GM18520 (cell line): ENCODE results near the gene GRM4.
"Not testable (repeated sequence)": the region's sequence is repeated elsewhere in the genome, so short reads cannot be mapped to it uniquely, and the experiment has no call there.

Source experiments
- ATAC-seq: cut with Tn5 transposase; IDR thresholded peaks from one replicate; pipeline ENCODE4 v1.9.1; 2021; ENCODE audit not compliant: unreplicated experiment

Gene GRM4

DNA sequence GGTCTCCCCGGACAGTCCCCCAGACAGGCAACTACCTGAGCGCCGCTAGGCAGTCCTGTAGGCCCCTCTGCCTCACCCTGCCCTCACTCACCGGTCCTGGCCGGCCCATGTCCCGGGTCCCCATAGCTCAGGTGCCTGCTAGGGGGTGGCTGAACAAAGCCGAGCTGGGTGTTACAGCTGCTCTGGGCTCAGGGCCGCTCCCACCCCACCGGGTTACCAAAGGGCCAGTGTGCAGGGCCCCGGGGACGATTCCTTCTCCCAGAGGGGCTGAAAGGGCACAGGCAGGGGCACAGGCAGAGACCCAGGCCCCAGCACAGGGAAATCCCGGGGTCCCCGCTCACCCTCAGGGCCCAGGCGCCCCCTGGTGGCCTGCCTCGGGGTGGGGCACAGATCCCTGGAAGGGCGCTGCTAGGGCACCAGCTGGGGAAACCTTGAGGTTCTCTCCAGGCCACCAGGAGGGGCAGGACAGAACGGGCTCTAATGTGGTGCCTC, 118.4 kb downstream of the GRM4 start:
- no peak for ATAC-seq

DNA sequence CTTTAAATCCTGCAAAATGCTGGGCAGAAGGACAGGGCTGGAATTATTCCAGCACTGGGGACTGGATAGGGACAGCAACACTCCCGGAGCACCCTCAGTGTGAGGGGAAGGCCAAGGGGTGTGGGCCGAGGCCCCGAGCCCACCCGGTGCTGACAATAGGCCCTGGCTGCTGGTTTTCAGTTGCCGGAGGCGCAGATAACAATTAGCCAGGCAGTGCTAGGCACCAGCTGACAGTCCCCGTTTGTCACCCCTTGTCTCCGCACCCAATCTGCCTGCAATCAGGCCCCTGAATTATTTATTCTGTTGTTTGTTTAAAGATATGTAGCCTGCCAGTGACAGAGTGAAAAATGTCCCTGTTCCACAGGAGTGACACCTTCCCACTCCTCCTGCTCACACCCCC, 120.0 kb downstream of the GRM4 start:
- ATAC-seq, result no peak

DNA sequence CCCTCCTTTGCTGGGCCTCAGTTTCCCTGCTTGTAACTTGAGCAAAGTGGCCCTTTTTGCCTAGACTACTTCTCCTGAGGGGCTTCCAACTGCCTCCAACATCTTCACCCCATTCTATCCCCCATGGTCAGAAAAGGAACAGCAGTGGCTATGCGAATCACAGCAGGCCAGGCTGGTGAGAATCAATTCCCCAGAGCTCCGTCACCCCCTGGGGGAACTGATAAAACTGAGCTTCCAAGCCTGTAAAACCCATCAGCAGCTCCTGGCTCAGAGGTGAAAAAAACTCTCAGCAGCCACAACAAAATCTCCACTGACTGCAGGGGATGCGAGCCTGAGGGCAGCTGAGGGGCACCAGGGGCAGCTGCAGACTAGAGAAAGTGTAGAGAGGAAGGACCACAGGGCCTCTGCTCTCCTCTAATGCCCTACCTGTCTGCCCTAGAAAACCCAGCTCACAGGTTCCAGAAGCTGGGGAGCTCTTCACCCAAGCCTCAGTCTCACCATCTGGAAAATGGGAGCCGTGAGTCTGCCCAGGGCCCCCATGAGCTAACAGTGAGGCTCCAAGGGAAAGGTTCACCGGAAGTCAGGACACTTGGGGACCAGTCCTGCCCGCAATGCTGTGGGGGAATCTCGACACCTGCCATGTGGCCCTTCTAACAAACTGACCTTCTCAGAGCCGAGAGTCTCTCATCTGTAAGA, 120.6 kb downstream of the GRM4 start:
- ATAC-seq, result no peak

DNA sequence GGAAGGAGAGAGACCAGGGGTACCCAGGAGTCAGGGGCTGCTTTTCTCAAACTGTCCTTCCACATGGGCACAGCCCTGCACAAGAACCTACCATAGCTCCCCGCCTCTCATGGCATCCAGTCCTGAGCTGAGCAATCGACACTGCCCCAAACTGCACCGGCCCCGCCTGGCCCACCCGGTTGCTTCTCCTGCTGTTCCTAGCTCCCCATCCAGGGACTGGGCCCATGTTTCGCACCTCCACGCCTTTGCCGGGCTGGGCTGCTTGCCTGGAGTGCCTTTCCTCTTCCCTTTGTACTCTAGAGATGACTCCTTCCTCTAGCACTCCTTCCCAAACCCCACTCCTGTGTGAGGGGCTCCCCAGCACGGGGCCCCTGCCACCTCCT, 123.0 kb downstream of the GRM4 start:
- ATAC-seq, result no peak

DNA sequence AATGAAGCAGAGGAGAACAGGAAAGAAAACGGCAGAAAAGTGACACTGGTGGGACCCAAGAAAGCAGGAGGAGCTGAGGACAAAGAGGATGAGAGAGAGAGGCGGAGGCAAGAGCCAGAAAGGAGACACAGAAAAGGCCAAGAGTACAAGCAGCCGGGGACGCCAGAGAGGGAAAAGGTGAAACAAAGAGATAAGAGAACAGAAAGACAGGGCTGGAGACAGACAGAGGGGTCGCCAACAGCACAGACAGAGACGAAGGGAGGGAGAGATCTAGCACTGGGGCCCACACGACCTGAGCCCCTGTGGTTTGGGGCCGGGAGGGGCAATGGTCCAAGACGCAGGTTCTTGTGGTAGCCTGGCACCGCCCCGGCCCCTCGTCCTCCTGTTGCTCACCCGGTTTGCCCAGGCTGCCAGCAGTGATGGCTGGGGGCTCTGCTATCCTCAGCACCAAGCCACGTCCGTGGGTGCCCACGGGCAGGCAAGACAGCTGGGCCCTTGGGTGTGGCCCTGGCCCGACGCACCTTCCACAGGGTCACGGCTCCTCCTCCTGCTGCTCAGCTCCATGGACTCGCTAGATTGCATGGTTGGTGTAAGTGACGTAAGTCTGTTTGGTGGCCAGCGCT, 123.5 kb downstream of the GRM4 start:
- ATAC-seq, result no peak

DNA sequence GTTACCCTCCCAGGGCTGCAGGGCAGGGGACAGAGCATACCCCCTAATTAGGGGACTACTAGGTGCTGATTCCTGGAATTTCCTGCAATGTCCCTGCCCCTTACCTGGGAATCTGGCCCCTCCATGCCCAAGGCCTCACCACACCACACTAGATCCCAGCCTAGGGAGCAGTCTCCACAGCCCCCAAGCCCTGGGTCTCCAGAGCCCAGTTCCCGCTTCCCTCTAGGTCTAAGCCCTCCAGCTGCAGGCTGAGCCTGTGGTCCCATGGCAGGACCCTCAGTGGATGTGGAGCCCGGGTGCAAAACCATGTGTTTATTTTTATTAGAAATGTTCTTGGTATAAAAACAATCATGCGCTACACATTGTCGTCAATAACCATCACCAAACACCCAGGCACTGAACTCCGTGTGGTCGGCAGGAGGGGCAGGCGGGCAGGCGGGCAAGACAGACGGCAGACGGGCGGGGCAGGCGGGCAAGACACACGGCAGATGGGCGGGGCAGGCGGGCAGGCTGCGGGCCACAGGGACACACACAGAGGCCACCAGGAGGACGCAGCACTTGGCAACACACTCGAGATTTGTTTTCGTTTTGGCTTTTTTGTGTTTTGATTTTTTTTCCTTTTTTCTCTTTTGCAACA, 124.2 kb downstream of the GRM4 start:
- ATAC-seq, result no peak

DNA sequence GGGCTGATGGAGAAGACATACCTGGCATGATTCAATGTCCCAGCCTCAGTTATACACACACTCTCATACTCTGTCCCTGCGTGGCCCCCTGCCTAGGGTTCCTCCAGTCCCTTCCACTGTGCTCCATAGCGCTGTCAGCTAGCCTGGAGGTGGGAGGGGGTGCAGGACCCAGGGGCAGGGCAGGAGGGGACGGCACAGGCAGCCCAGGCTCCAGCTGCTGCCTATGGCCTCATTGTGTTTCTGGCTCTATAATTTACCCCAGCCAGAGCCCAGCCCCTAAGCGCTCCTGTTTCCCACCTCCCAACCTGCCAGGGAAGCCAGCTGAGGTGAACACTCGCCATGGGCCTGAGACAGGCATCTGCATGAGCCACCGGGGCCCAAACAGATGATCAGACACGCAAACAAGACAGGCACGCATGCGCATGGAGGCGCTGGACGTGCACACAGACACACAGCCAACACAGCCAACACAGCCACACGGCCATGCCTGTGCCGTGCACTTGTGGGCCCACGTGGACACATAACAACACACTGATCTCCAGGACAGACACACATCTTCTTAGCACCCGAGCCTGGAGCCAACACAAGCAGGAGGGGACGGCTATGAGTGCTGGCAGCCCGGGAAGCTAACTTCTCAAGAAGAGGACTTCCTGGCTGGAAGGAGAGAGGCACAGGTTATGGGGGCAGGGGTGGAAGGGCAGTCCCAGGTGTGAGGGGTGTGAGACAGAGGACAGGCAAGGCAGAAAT, 124.9 kb downstream of the GRM4 start:
- ATAC-seq, result no peak

DNA sequence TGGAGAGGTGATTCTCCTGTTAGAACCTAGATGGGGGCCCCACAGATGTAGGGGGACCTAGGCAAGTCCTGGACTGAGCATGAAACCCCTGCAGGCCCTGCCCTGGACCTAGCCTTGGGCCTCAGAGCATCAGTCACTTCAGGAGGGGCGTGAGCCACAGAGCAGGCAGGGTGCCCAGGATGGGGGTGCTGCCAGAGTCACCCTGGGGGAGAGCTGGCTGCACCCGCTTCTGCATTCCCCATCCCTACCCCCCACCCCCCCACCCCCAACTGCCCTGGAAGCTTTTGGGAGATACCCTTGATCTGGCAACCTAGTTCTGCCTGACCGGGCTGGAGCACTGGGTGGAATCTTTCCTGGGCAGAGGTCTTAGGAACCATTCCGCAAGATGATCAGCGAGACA, 125.6 kb downstream of the GRM4 start:
- ATAC-seq, result no peak

DNA sequence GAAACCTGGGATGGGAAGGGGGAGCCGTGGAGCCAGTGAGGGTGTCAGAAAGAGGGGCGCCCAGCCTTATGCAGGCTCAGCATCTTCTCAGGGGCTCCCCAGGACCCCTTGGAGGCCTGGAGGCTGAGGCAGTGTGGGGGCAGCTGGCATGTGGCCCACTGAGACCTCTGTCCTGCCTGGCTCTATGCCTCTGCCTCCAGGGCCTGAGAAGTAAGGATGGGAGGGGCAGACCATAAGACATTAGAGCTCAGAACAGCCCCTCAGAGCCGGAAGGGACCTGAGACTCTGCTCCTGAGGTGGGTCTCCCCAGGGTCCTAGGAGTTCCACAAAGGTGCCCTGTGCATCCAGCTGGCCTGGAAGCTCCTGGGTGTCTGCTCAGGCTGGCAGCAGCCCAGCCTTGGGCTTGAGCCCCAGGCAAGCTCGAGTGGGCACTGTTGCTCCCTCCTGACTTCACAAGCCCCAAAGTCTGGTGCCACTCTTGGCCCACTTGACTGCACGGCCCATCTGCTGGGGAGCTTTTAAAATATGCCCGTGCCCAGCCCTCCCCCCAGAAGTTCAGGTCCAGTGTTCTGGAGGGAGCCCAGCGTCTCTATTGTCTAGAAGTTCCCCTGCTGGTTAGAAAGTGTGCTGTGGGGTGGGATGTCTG, 126.8 kb downstream of the GRM4 start:
- ATAC-seq, result no peak

DNA sequence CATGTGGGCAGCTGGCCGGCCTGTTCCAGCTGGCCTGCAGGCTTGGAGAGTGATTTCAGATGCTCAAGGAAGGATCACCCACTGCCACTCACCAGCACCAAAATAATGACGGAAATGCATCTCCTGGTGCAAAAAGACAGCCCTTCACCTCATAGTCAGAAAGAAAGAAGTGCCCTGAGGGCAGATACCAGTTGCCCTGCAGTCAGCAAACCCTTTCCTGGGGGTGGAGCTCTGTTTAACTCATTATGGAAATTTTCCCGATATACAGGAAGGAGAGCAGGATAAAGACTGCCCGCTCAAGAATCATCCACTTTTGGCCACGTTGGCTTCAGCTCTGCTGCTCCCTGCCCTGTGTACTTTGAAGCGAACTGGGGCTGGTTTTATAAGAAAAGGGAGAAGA, 127.9 kb downstream of the GRM4 start:
- no peak for ATAC-seq

DNA sequence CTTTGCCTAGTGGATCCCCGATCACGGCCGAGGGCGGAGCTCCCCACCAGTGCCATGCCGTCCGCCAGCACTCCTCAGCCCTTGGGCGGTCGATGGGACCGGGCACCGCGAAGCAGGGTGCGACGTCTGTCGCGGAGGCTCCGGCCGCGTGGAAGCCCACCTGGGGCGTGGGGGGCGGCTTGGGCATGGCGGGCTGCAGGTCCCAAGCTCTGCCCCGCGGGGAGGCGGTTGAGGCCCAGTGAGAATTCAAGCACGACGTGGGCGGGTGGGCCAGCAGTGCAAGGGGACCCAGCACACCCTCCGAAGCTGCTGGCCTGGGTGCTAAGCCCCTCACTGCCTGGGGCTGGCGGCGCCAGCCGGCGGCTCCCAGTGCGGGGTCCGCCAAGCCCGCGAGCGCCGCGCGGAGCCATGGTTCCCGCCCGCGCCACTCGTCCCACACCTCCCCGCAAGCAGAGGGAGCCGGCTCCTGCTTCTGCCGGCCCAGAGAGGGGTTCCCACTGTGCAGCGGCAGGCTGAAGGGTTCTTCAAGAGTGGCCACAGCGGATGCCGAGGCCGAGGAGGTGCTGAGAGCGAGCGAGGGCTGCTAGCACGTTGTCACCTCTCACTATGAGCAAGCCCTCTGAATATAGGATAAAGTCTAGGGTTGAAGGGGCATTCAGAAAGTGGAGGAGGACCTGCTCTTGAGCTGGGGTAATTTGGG, 128.6 kb downstream of the GRM4 start:
- no peak for ATAC-seq

DNA sequence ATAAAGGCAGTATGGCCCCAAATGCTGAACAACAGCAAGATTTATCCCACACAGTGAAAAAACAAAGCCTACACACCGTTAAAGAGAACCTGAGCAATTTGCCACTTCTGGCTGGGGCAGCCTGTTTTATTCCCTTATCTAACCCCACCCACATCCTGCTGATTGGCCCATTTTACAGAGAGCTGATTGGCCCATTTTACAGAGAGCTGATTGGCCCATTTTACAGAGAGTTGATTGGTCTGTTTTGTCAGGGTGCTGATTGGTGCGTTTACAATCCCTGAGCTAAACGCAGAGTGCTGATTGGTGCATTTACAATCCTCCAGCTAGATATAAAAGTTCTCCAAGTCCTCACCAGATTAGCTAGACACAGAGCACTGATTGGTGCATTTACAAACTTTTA, 129.3 kb downstream of the GRM4 start:
- ATAC-seq, result not testable (repeated sequence)

DNA sequence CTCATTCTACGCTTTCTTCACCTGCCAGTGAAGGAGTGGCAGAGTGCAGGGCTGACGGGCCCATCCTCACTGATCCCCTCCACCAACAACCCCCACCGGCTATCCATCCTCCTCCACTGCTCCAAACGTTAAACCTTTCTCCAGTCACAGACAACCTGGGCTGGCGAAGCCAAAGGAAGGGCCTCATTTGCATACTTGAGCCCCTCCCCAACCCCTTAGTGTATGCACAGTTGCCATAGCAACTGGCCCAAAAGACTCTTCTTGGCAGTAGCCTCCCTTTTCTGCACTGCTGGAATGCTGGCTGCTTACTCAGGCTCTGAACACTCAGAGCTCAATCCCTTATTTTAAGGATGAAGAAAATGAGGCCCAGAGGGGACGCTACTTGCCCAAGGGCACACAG, 130.3 kb downstream of the GRM4 start:
- no peak for ATAC-seq

DNA sequence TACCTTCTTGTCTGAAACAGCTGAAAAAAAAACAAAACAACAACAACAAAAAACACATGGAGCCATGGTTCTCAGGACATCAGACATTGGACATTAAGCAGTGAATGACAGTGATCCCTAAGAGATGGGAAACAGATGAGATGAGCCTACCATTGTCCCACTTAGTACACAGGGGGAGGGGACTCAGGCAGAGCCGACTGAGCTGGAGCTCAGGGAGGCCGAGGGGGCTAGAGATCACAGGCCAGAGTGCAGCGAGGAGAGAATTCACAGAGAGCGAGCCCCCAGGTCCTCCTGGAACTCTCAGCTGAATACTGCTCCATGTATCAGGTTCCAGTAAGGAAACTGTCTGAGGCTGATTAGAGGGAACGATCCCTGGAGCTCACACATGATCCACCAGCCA, 134.6 kb downstream of the GRM4 start:
- ATAC-seq, result no peak

DNA sequence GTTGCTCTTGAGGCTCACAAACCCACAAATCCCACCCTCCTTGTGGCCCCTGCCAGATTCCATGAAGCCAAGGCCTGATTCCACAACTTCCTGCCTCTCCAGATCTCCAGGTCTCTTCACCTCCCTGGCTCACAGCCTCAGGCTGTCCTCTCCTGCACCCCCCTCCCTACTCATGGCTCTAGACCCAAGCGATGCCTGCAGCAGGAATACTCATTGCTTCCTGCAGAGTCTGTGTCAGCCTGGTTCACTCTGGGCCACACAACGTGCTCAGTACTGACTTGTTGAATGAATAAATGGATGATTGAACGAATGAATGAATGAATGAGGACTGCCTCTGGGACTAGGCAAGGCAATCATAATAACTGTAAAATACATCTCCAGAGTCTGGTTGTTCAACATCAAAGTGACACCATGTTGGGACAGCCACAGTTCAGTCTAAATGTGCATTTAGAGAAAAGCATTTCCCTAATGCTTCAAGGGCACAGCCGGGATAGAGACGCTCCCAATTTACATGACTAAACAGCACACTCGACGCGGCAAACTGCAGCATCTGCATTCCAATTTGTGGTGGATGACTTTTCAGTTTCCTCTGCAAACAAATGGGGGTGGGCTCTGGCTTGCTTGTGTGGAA, 139.9 kb downstream of the GRM4 start:
- no peak for ATAC-seq

DNA sequence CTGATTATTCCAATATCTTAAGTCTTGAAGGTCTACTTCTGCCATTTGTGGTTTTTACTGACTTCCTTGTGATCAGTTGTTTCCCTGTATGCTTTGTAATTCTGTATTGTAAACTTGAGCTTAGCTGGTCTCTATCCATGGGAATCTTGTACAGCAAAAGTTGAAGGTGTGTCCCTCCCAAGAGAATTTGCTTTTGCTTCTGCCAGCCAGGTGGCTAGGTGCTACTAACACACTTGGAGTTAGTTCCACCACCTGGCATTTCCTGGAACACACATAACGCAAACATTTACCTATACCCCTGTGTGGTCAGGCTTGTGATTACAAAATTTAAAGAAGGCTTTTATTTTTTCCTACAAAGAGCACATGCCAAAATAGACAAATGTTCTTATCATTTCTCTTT, 141.2 kb downstream of the GRM4 start:
- no peak for ATAC-seq

DNA sequence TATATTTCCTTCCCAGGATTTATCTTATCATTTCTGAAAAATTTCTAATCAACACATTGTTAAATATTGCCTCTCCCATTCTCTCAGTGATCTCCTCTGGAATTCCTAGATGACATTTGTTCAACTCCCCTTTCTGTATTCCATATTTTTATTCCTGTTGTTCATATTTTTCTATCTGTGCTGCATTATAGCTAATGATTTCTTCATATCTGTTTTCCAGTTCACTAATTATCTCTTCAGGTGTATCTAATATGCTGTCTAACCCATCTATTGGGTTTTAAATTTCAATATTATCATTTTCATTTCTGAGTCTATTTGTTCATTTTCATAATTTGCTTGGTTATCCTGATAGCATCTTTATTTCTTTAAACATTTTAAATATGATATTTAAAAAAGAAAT, 141.9 kb downstream of the GRM4 start:
- no peak for ATAC-seq

DNA sequence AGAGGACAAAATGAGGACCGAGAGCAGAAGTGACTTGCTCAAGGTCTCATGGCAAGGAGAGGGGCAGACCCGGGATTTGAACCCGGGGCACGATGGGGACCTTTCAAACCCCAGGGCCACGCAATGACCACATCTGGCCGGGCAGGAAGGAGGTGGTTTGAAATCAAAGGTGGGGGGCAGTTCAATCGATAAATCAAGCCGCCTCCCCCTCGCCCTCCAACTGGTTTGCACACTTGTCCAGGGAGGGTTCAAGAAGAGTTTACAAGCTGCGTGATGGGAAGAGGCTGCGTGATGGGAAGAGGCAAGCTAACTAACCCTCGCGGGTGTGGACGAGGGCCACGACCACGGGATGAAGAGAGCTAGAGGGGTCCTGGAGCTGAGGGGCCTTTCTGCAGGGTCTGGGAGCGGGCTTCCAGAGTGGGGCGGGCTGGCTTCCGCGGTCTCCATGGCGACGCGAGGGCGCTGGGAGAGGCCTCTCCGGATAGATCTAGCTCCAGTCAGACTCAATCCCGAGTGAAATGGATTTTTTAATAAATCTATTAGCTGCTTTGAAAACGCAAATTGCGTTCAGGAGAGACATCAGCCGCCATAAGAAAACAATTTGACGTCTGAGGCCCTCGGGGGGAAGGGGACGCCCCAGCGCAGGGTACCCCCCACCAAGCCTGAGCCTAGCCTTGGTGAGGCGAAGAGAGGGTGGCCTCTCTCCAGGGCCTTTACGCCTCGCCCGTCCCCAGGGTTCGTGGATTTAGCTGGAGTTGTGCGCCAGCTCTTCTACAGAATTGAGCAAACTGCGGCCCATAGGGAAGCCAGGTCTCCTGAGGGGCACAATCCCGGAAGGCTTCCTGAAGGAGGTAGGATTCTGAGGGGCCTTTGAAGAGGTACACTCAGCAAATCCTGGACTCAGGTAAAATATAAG, 143.9 kb downstream of the GRM4 start:
- no peak for ATAC-seq

DNA sequence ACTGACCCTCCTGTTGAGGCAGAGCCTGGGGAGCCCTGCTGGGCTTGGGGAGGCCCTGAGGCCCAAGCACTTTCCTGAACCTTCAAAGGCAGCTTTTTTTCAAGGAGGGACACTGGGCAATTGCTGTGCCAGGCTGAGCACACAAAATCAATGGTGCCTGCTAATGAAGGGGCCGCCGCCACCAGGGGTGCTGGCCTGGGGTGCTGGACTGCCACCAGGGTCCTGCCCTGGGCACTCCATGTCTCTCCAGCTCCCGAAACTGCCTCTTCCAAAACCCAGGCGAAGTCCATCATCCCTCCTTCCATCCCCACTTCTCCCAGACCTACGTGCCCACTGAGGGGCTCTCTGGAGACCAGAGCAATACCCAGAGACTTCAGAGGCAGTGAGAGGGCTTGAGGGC, 145.6 kb downstream of the GRM4 start:
- no peak for ATAC-seq
